HG03460 (cell line): ENCODE measurements around the gene SLC38A7.
"Not testable (repeated sequence)": the region's sequence is repeated elsewhere in the genome, so short reads cannot be mapped to it uniquely, and the experiment has no call there.

Source experiments
- ATAC-seq: cut with Tn5 transposase; IDR thresholded peaks from one replicate; pipeline ENCODE4 v1.9.1; 2021; ENCODE audit not compliant: unreplicated experiment

Gene SLC38A7

GRCh38 chr16:58678716-58679115 is 5.9 kb downstream of the SLC38A7 start:
- ATAC-seq = no peak

GRCh38 chr16:58678269-58678668 is 6.3 kb downstream of the SLC38A7 start:
- ATAC-seq = no peak

GRCh38 chr16:58670946-58671583 is 13.5 kb downstream of the SLC38A7 start:
- ATAC-seq = no peak

- no peak for ATAC-seq
These were observed 14.4 kb downstream of the SLC38A7 start for GRCh38 chr16:58670177-58670576.

DNA sequence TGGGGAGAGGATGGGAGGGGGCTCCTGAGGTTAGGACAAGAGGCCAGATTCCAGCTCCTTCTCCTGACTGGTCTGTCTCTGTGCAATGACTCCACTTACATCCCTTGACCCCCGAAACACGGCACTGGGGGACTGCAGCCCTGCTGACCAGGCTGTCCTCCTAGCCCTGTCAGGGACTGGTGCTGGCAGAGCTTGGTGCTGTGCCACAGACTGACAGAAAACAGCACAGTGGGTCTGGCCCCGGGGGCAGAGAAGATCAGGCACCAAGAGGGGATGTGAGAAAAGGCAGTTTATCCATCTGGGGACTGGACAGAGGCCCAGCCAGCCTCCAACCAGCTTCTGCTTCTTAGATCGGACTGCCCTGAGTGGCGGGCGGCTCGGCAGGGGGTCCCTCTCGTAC is 19.4 kb downstream of the SLC38A7 start:
- ATAC-seq = no peak

GRCh38 chr16:58661199-58661830 is 23.3 kb downstream of the SLC38A7 start:
- peak; percentile 78 for ATAC-seq

DNA sequence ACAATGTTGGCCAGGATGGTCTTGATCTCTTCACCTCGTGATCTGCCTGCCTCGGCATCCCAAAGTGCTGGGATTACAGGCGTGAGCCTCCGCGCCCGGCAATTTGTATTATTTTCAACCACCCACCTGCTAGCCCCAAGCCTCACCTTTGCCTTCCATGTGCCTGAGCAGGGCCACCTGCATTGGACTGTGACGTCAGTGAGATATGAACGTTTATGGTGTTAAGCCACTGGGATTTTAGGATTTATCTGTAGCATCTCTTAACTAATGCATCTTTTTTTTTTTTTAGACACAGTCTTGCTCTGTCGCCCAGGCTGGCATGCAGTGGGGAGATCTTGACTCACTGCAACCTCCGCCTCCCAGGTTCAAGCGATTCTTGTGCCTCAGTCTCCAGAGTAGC is 24.7 kb downstream of the SLC38A7 start:
- not testable (repeated sequence) for ATAC-seq

- ATAC-seq = no peak
These were observed 25.8 kb downstream of the SLC38A7 start for GRCh38 chr16:58658796-58659211.

- no peak for ATAC-seq
These were observed 27.7 kb downstream of the SLC38A7 start for GRCh38 chr16:58656899-58657298.

DNA sequence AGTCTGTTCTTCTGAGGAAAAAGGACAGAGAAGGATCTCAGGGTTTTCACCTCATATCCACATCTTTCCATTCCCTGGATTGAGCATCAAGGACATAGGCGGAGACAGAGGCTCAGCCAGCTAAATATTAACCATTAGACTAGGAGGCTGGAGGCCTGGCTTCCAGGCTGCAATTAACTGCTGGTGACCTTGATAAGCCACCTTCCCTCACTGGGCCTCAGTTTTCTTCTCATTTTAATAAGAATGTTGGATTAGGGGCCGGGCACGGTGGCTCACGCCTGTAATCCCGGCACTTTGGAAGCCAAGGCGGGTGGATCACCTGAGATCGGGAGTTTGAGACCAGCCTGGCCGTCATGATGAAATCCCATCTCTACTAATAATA is 29.4 kb downstream of the SLC38A7 start:
- ATAC-seq = no peak

DNA sequence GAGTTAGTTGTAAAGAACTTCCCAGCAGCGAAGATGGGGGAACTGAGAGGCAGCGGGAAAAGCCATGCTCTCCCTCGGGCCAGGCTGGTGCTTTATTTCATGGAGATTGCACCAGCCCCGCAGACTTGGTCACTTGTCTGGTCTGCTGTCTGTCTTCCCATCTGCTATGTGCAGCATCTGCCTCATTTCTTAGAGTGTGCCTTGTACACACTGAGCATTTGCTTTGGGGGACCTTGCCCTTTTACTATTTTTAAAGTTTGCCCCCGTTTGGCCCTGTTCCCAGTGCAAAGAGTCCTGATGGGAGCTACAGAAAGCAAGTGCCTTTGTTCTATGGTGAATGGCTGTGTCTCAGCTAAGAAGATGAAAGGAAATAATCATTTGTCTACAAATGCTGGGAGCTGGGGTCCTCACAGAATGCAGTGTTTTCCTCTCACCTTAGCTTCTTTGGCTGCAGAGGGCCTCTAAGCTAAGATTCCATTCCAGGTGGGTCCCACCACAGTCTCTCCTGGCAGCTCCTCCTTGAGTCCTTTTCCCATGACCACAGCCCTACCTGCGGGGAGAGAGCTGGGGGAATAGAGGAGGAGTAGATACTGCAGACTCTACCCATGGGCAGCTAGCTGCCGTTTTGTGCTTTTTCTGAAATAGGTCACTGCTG is 29.9 kb downstream of the SLC38A7 start:
- no peak for ATAC-seq

DNA sequence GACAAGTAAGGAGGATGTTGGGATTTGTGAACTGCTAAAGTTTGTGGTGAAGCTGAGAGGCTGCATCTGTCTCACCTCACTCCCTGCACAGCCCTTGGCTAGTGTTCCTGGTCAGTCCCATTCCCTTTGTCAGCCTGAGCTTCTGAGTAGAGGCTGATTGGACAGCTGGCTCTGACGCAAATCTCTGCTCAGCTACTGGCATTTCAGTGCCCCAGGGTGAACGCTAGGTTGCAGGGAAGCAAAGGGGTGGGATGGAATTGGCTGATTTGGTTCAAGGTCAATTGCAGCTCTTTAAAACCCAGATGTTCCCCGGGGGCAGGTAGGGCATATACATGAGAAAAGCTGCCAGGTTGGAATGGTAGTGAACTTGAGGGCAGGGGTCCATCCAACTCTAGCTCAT is 31.8 kb downstream of the SLC38A7 start:
- ATAC-seq = no peak

GRCh38 chr16:58651965-58652348 is 32.6 kb downstream of the SLC38A7 start:
- no peak for ATAC-seq

DNA sequence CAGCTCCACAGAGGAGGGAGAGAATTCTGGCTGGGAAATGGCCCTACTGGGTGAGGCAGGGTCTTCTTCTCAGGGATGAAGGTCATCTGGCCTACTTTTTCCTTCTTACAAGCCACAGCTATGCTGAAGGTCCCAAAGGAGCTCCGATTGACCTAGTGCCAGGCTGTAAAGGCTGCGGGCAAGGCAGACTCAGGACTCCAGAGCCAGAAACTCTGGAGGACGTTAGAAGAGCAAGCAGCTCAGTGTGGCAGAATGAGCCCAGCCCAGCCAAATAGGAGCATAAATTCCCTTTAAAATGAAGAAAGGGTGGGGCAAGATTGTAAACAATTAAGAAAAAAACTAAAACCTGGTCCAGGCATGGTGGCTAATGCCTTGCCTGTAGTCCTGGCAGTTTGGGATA is 34.9 kb downstream of the SLC38A7 start:
- ATAC-seq = no peak

- ATAC-seq = no peak
These were observed 37.5 kb downstream of the SLC38A7 start for GRCh38 chr16:58647107-58647506.

DNA sequence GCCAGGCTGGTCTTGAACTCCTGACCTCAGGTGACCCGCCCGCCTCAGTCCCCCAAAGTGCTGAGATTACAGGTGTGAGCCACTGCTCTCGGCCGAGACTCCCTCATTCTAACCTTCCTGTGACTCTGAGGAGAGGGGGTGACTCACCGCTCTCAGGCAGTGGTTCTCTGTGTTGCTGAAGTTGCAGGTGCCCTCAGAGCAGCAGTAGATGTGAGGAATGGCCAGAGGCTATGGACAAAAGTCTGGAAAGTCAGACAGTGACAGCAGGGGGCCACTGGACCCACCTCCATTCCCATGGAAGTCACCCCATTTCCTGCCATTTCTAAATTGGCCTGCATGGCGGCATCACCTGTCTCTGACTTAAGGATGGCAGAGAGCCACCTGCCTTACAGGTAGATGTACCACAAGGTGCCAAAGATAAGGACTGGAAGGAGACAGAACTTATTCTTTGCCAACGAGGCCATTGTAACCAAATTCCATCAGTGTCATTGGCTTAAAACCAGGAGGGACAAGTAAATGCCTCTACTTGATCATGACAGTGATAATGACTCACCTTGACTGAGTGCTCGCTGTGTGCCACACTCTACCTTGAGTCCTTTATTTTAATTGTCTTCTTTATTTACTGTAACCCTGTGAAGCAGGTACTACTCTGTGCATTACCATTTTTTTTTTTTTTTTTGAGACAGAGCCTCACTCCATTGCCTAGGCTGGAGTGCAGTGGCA is 39.6 kb downstream of the SLC38A7 start:
- no peak for ATAC-seq

GRCh38 chr16:58644108-58644507 is 40.5 kb downstream of the SLC38A7 start:
- ATAC-seq = no peak

- ATAC-seq = no peak
These were observed 43.6 kb downstream of the SLC38A7 start for GRCh38 chr16:58640949-58641348.

GRCh38 chr16:58639836-58640235 is 44.7 kb downstream of the SLC38A7 start:
- ATAC-seq = no peak

DNA sequence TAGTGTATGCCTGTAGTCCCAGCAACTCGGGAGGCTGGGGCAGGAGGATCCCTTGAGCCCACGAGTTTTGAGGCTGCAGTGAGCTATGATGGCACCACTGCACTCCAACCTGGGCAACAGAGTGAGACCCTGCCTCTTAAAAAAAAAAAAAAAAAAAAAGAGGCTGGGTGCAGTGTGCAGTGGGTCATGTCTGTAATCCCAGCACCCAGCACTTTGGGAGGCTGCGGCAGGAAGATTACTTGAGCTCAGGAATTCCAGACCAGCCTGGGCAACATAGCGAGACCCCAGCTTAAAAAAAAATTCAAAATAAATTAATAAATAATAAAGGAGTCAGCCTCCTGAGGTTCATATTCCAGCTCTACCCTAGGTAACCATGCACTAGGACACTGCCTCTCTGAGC is 45.3 kb downstream of the SLC38A7 start:
- no peak for ATAC-seq

DNA sequence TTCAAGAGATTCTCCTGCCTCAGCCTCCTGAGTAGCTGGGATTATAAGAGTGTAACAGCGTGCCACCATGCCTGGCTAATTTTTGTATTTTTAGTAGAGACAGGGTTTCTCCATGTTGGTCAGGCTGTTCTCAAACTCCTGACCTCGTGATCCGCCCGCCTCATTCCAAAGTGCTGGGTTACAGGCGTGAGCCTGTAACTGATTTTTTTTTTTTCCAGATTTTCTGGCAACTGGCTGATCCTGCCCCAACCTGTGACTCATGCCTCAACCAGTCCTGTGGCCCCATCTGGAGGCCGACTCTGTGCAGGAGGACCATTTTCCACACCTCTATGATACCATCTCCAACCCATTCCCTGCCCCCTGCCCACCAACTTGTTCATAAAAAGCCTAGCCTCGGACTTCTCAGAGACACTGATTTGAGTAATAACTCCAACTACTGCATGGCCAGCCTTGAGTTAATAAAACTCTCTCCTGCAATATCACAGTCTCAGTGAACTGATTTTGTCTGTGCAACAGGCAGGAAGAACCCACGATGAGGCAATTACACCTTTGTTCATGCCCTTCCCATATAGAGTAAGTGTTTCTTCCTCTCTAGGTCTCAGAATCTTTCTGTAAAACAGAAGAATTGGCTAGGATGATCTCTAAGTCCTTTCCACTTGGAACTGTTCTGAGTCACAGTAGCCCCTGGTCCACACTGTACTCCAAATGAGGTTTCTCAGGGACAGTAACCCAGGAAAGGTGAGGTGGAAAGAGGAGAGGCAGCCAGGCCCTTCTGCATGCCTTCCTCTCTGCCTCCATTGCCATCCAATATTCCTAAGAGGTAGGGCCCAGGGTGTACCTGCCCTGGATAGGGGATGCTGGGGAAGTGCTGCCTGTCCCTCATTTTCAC is 46.2 kb downstream of the SLC38A7 start:
- ATAC-seq = no peak
